Neural progenitor cell (in vitro differentiated cells): ENCODE data around the gene HSBP1L1.

ENCODE experiments used
- EZH2 ChIP-seq: fragments of 200-600 bp; sonication (generic); IDR thresholded peaks from 2 replicates; pipeline ENCODE4 v1.6.1; 2017; ENCODE audit warnings: antibody characterized with exemption, mild to moderate bottlenecking, moderate library complexity
- EZH2phosphoT487 ChIP-seq: fragments of 200-600 bp; sonication (generic); IDR thresholded peaks from 2 replicates; pipeline ENCODE4 v1.6.1; 2017; ENCODE audit warnings: antibody characterized with exemption
- TF ChIP-seq, protein P1 (sequence below): fragments of 200-600 bp; sonication (generic); IDR thresholded peaks from 2 replicates; pipeline ENCODE4 v1.5.1; 2017; ENCODE audit warnings: antibody characterized with exemption, mild to moderate bottlenecking

DNA sequence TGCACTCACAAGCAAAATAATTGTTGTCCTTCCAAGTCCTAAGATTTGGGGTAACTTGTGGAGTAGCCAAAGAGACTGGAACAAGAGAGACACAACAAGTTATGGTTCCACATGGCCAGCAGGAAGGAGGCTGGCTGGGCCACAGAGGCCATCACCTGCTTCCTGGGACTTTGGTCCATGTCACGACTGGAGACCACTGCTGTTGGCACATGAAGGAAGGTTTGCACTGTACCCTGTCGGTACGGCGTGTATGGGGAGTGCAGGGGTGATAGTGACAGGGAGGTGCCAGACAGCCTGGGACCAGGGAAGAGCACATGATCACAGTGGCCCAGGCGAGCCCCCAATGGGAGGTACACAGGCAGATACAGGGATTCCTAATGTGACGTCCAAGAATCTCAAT is 28.5 kb upstream of the HSBP1L1 start:
- TF ChIP-seq, protein P1, sequence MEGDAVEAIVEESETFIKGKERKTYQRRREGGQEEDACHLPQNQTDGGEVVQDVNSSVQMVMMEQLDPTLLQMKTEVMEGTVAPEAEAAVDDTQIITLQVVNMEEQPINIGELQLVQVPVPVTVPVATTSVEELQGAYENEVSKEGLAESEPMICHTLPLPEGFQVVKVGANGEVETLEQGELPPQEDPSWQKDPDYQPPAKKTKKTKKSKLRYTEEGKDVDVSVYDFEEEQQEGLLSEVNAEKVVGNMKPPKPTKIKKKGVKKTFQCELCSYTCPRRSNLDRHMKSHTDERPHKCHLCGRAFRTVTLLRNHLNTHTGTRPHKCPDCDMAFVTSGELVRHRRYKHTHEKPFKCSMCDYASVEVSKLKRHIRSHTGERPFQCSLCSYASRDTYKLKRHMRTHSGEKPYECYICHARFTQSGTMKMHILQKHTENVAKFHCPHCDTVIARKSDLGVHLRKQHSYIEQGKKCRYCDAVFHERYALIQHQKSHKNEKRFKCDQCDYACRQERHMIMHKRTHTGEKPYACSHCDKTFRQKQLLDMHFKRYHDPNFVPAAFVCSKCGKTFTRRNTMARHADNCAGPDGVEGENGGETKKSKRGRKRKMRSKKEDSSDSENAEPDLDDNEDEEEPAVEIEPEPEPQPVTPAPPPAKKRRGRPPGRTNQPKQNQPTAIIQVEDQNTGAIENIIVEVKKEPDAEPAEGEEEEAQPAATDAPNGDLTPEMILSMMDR = no peak
- TF ChIP-seq EZH2 = no peak
- no peak for TF ChIP-seq EZH2phosphoT487
